ENCODE results near the gene ASIC4.

The ASIC4 gene

GRCh38 chr2:219488149-219488843 lies 26.0 kb upstream of the ASIC4 start:
- H3K4me3 ChIP-seq (replicated peaks; ENCODE audit: low read depth, low read length): no peak overlapping the region
- DNase-seq (ENCODE audit: extremely low read depth, low read depth): no peak
- TF ChIP-seq, protein P1, sequence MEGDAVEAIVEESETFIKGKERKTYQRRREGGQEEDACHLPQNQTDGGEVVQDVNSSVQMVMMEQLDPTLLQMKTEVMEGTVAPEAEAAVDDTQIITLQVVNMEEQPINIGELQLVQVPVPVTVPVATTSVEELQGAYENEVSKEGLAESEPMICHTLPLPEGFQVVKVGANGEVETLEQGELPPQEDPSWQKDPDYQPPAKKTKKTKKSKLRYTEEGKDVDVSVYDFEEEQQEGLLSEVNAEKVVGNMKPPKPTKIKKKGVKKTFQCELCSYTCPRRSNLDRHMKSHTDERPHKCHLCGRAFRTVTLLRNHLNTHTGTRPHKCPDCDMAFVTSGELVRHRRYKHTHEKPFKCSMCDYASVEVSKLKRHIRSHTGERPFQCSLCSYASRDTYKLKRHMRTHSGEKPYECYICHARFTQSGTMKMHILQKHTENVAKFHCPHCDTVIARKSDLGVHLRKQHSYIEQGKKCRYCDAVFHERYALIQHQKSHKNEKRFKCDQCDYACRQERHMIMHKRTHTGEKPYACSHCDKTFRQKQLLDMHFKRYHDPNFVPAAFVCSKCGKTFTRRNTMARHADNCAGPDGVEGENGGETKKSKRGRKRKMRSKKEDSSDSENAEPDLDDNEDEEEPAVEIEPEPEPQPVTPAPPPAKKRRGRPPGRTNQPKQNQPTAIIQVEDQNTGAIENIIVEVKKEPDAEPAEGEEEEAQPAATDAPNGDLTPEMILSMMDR (IDR thresholded peaks at IDR 0.05; ENCODE audit: low read depth, low read length, missing control alignments): no peak

DNA sequence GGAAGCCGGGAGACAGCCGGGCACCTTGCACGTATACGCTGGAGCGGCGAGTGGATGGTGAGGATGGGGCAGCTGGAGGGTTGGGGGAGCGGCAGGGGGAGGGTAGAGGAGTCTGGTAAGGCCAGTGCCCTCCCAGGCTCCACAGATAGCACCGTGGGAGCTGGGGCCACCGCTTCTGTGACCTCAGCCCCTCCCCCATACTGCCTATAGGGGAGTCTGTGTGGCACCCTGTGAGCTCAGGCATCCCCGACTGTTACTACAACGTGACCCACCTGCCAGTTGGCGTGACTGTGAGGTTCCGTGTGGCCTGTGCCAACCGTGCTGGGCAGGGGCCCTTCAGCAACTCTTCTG lies 25.5 kb upstream of the ASIC4 start:
- DNase-seq (ENCODE audit: extremely low read depth, low read depth): no peak
- TF ChIP-seq, protein P1 (IDR thresholded peaks at IDR 0.05; ENCODE audit: low read depth, low read length, missing control alignments): no peak

GRCh38 chr2:219489315-219489714 lies 25.0 kb upstream of the ASIC4 start:
- DNase-seq (ENCODE audit: extremely low read depth, low read depth): no peak
- H3K4me3 ChIP-seq (replicated peaks; ENCODE audit: low read depth, low read length): no peak overlapping the region
- TF ChIP-seq, protein P1 (IDR thresholded peaks at IDR 0.05; ENCODE audit: low read depth, low read length, missing control alignments): no peak

More for the DNA sequence above, 25.5 kb upstream of the ASIC4 start:
- H3K4me3 ChIP-seq (replicated peaks; ENCODE audit: low read depth, low read length): no peak overlapping the region

DNA sequence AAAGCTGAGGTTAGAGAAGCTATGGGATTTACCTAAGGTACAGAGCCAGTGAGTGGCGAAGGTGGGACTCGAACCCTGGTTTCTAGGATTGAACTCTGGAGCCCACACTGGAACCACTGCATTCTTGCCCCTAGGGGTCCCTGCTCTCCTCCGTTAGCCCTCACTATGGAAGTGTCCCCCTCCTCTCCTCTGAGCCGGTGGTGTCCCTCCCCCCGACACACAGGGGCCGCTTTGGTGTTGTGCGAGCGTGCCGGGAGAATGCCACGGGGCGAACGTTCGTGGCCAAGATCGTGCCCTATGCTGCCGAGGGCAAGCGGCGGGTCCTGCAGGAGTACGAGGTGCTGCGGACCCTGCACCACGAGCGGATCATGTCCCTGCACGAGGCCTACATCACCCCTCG lies 24.1 kb upstream of the ASIC4 start:
- no peak overlapping the region for H3K4me3 ChIP-seq (replicated peaks; ENCODE audit: low read depth, low read length)
- DNase-seq (ENCODE audit: extremely low read depth, low read depth): no peak
- TF ChIP-seq, protein P1 (IDR thresholded peaks at IDR 0.05; ENCODE audit: low read depth, low read length, missing control alignments): peak; percentile 13

DNA sequence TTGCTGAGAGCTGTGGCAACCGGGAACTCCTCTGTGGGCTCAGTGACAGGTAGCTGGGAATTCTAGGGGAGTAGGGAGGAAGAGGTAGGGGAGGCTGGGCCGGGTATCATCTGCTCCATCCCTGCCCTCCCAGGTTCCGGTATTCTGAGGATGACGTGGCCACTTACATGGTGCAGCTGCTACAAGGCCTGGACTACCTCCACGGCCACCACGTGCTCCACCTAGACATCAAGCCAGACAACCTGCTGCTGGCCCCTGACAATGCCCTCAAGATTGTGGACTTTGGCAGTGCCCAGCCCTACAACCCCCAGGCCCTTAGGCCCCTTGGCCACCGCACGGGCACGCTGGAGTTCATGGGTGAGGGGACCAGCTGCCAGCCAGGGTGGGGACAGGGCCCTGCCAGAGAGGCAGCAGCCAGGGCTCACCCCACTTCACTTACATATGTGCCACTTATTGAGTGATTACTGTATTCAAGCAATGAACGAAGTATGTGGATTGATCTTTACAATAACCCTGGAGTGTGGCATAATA lies 23.6 kb upstream of the ASIC4 start:
- H3K4me3 ChIP-seq (replicated peaks; ENCODE audit: low read depth, low read length): no peak overlapping the region
- DNase-seq (ENCODE audit: extremely low read depth, low read depth): no peak
- TF ChIP-seq, protein P1 (IDR thresholded peaks at IDR 0.05; ENCODE audit: low read depth, low read length, missing control alignments): no peak

- H3K4me3 ChIP-seq (replicated peaks; ENCODE audit: low read depth, low read length): no peak overlapping the region
- TF ChIP-seq, protein P1 (IDR thresholded peaks at IDR 0.05; ENCODE audit: low read depth, low read length, missing control alignments): no peak
- DNase-seq (ENCODE audit: extremely low read depth, low read depth): no peak
Observed at GRCh38 chr2:219491278-219491963, 22.9 kb upstream of the ASIC4 start.

All from HFF-Myc (cell line).